Neural cell (in vitro differentiated cells): Measurements from ENCODE around the gene HERPUD1. TPM values are rescaled to one million over a fixed set of nuclear protein-coding genes. Genes with fewer than 3 reads are reported as not detected.

Source experiments
- H2AFZ ChIP-seq: fragments of 200-600, 300-800 bp; sonication (generic), shearing (Covaris generic); 2 replicates; pipeline ENCODE4 v1.6.0; 2014; ENCODE audit warnings: low read depth, mild to moderate bottlenecking, antibody characterized with exemption, low read length, moderate library complexity
- H3F3A ChIP-seq: fragments of 200-600 bp; shearing (Covaris generic); 2 replicates; pipeline ENCODE4 v1.6.1; 2016; ENCODE audit warnings: mild to moderate bottlenecking, moderate library complexity, mixed read lengths, antibody characterized with exemption, low read length; ENCODE audit not compliant: insufficient read depth, poor library complexity, severe bottlenecking
- H3K27ac ChIP-seq: fragments of 200-600, 300-800 bp; sonication (generic), shearing (Covaris generic); 2 replicates; pipeline ENCODE4 v1.5.1; 2014; ENCODE audit warnings: mild to moderate bottlenecking, low read length, moderate library complexity
- H3K27me3 ChIP-seq: fragments of 300-800, 200-600 bp; sonication (generic), shearing (Covaris generic); 2 replicates; pipeline ENCODE4 v1.6.0; 2014; ENCODE audit warnings: mild to moderate bottlenecking, low read depth, low read length, moderate library complexity; ENCODE audit not compliant: insufficient read depth
- H3K36me3 ChIP-seq: fragments of 300-800, 200-600 bp; sonication (generic), shearing (Covaris generic); 2 replicates; pipeline ENCODE4 v1.5.1; 2014; ENCODE audit warnings: mild to moderate bottlenecking, antibody characterized with exemption, low read length, moderate library complexity; ENCODE audit not compliant: insufficient read depth
- H3K4me2 ChIP-seq: fragments of 300-800, 200-600 bp; sonication (generic), shearing (Covaris generic); 2 replicates; pipeline ENCODE4 v1.6.0; 2014; ENCODE audit warnings: mild to moderate bottlenecking, low read length
- H3K4me3 ChIP-seq: fragments of 300-800, 200-600 bp; sonication (generic), shearing (Covaris generic); 2 replicates; pipeline ENCODE4 v1.5.1; 2014; ENCODE audit warnings: mild to moderate bottlenecking, low read length, moderate library complexity
- H3K79me2 ChIP-seq: fragments of 200-600 bp; shearing (Covaris generic); replicated peaks from 2 replicates; pipeline ENCODE4 v1.6.0; 2014; ENCODE audit warnings: mild to moderate bottlenecking, low read length, moderate library complexity; ENCODE audit not compliant: insufficient read depth
- H3K9ac ChIP-seq: fragments of 300-800, 200-600 bp; sonication (generic), shearing (Covaris generic); 2 replicates; pipeline ENCODE4 v1.6.1; 2016; ENCODE audit warnings: mild to moderate bottlenecking, low read length, mixed read lengths
- H3K9me2 ChIP-seq: fragments of 200-600 bp; shearing (Covaris generic); 2 replicates; pipeline ENCODE4 v1.6.1; 2016; ENCODE audit warnings: mild to moderate bottlenecking, low read length, mixed read lengths; ENCODE audit not compliant: insufficient read depth
- H3K9me3 ChIP-seq: fragments of 200-600, 300-800 bp; sonication (generic), shearing (Covaris generic); 2 replicates; pipeline ENCODE4 v1.6.1; 2016; ENCODE audit warnings: mild to moderate bottlenecking, mixed run types, low read length, moderate library complexity, mixed read lengths
- H4K20me1 ChIP-seq: fragments of 200-600 bp; shearing (Covaris generic); 2 replicates; pipeline ENCODE4 v1.6.1; 2016; ENCODE audit warnings: mild to moderate bottlenecking, mixed run types; ENCODE audit not compliant: insufficient read depth
- CTCF ChIP-seq: fragments of 450-650 bp; IDR thresholded peaks from 2 replicates; pipeline ENCODE4 v1.5.1; 2014; ENCODE audit warnings: antibody characterized with exemption, mild to moderate bottlenecking, moderate library complexity; ENCODE audit not compliant: poor library complexity, severe bottlenecking
- EP300 ChIP-seq: fragments of 450-650 bp; conservative IDR thresholded peaks from 2 replicates; pipeline ENCODE4 v1.6.1; 2014; ENCODE audit warnings: antibody characterized with exemption, mild to moderate bottlenecking, moderate library complexity; ENCODE audit not compliant: poor library complexity, severe bottlenecking
- EZH2 ChIP-seq: fragments of 200-600, 300-800 bp; shearing (Covaris generic), sonication (generic); IDR thresholded peaks from 2 replicates; pipeline ENCODE4 v1.6.1; 2014; ENCODE audit warnings: antibody characterized with exemption, low read length, borderline replicate concordance, mild to moderate bottlenecking; ENCODE audit not compliant: insufficient read depth, poor library complexity, severe bottlenecking
- MXI1 ChIP-seq: fragments of 450-650 bp; conservative IDR thresholded peaks from 2 replicates; pipeline ENCODE4 v1.6.1; 2014; ENCODE audit warnings: antibody characterized with exemption, mild to moderate bottlenecking; ENCODE audit not compliant: poor library complexity, severe bottlenecking
- POLR2AphosphoS5 ChIP-seq: IDR thresholded peaks from 2 replicates; pipeline ENCODE4 v1.6.1; 2012
- RAD21 ChIP-seq: fragments of 450-650 bp; conservative IDR thresholded peaks from 2 replicates; pipeline ENCODE4 v1.6.1; 2014; ENCODE audit warnings: antibody characterized with exemption, mild to moderate bottlenecking, moderate library complexity
- REST ChIP-seq: IDR thresholded peaks from 2 replicates; pipeline ENCODE4 v1.6.1; 2012; ENCODE audit warnings: borderline replicate concordance
- SMC3 ChIP-seq: fragments of 450-650 bp; conservative IDR thresholded peaks from 2 replicates; pipeline ENCODE4 v1.6.1; 2014; ENCODE audit warnings: antibody characterized with exemption, mild to moderate bottlenecking, moderate library complexity; ENCODE audit not compliant: poor library complexity
- TAF1 ChIP-seq: IDR thresholded peaks from 2 replicates; pipeline ENCODE4 v1.6.1; 2012; ENCODE audit warnings: low read depth
- polyA plus RNA-seq: library from polyadenylated mRNA; depleted of rRNA; stranded (reverse); fragments of >200 nt; gene quantifications from 2 replicates; pipeline ENCODE4 v1.2.3, GENCODE V29; 2014

Gene HERPUD1
- polyA plus RNA-seq, 1 donor from 2014 or later, result 76.0 TPM

- Histone ChIP-seq H4K20me1 (no peaks in the 10 kb centered on the region), H3K9me2 (no peaks in the 10 kb centered on the region), H3K9me3 (no peaks in the 10 kb centered on the region), H3F3A (no peaks in the 10 kb centered on the region), H3K4me3 (no peak overlapping the region), H3K79me2 (no peaks in the 10 kb centered on the region), H3K27ac (no peak overlapping the region), H3K9ac (no peak overlapping the region), H3K27me3 (no peaks in the 10 kb centered on the region), H3K4me2 (no peak overlapping the region), H3K36me3 (no peaks in the 10 kb centered on the region), H2AFZ (no peak overlapping the region)
- no peak for TF ChIP-seq RAD21
- no peak for TF ChIP-seq REST
- TF ChIP-seq CTCF, result no peak
- no peak for TF ChIP-seq MXI1
- no peak for TF ChIP-seq EP300
- TF ChIP-seq EZH2, result no peak
- no peak for TF ChIP-seq SMC3
- no peak for TF ChIP-seq POLR2AphosphoS5
- TF ChIP-seq TAF1, result no peak
Measured at GRCh38 chr16:56923481-56924091, 8.4 kb upstream of the HERPUD1 start.

GRCh38 chr16:56927471-56927870 is 4.5 kb upstream of the HERPUD1 start:
- TF ChIP-seq MXI1 (no peak), TAF1 (no peak), POLR2AphosphoS5 (no peak), EP300 (no peak), SMC3 (no peak), EZH2 (no peak)
- no peaks in the 10 kb centered on the region for H3F3A ChIP-seq
- H3K27me3 ChIP-seq, result no peaks in the 10 kb centered on the region
- H3K9me2 ChIP-seq, result no peaks in the 10 kb centered on the region
- H3K9ac ChIP-seq, result no peak overlapping the region
- no peaks in the 10 kb centered on the region for H3K36me3 ChIP-seq
- no peak overlapping the region for H3K27ac ChIP-seq
- H4K20me1 ChIP-seq, result no peaks in the 10 kb centered on the region
- no peaks in the 10 kb centered on the region for H3K9me3 ChIP-seq
- H3K4me3 ChIP-seq, result no peak overlapping the region
- H3K79me2 ChIP-seq, result peaks cover 4% of the 10 kb centered on the region
- no peak overlapping the region for H3K4me2 ChIP-seq
- no peak overlapping the region for H2AFZ ChIP-seq

- H3K27me3 ChIP-seq, result no peaks in the 10 kb centered on the region
- H3K27ac ChIP-seq, result no peak overlapping the region
- peaks cover 24% of the 10 kb centered on the region for H3K79me2 ChIP-seq
- H3F3A ChIP-seq, result no peaks in the 10 kb centered on the region
- no peak overlapping the region for H3K9ac ChIP-seq
- H2AFZ ChIP-seq, result no peak overlapping the region
- no peaks in the 10 kb centered on the region for H4K20me1 ChIP-seq
- no peak for TF ChIP-seq POLR2AphosphoS5
- TF ChIP-seq MXI1, result no peak
- no peak for TF ChIP-seq TAF1
- TF ChIP-seq EP300, result no peak
- no peak for TF ChIP-seq CTCF
- no peak for TF ChIP-seq SMC3
- no peaks in the 10 kb centered on the region for H3K9me3 ChIP-seq
- no peaks in the 10 kb centered on the region for H3K36me3 ChIP-seq
- H3K4me3 ChIP-seq, result no peak overlapping the region
- no peaks in the 10 kb centered on the region for H3K9me2 ChIP-seq
- H3K4me2 ChIP-seq, result no peak overlapping the region
Measured at GRCh38 chr16:56929639-56930038, 2.3 kb upstream of the HERPUD1 start.
